ENCODE results near the gene ZNF566. TPM values are rescaled to one million over a fixed set of nuclear protein-coding genes. Genes with fewer than 3 reads are reported as not detected.

Gene ZNF566
- total and polyA plus RNA-seq, 2 donors from 2014 or later: 4.6 to 13.0 TPM

GRCh38 chr19:36488846-36489117 is 579 bp downstream of the ZNF566 start:
- peak in 1 of 5 donors; percentile 59 for DNase-seq
- FAIRE-seq: no peak
- Histone ChIP-seq H3K4me1 (ENCODE audit: control insufficient read depth in 2 of 3, insufficient read depth in 2 of 3, low read depth in 1 of 3, low read length in 3 of 3) (peaks cover 0 to 6% (median 0%) of the 10 kb centered on the region in 3 donors), H3K9me3 (ENCODE audit: control insufficient read depth in 2 of 3, insufficient read depth in 1 of 3, low read length in 3 of 3) (no peaks in the 10 kb centered on the region), H3K27ac (ENCODE audit: low read depth in 2 of 2, low read length in 2 of 2) (peak overlapping the region; percentile 98 to 99), H3K27me3 (ENCODE audit: control insufficient read depth, insufficient read depth, low read length) (no peaks in the 10 kb centered on the region), H3K9ac (ENCODE audit: low read length in 3 of 3) (peak overlapping the region; percentile 87 to 100 (median 99)), H3K36me3 (ENCODE audit: control insufficient read depth in 2 of 3, insufficient read depth in 3 of 3, low read length in 3 of 3) (no peaks in the 10 kb centered on the region), H3K4me3 (ENCODE audit: low read length in 3 of 3) (peak overlapping the region; percentile 76 to 100 (median 100))
- TF ChIP-seq, protein P1, sequence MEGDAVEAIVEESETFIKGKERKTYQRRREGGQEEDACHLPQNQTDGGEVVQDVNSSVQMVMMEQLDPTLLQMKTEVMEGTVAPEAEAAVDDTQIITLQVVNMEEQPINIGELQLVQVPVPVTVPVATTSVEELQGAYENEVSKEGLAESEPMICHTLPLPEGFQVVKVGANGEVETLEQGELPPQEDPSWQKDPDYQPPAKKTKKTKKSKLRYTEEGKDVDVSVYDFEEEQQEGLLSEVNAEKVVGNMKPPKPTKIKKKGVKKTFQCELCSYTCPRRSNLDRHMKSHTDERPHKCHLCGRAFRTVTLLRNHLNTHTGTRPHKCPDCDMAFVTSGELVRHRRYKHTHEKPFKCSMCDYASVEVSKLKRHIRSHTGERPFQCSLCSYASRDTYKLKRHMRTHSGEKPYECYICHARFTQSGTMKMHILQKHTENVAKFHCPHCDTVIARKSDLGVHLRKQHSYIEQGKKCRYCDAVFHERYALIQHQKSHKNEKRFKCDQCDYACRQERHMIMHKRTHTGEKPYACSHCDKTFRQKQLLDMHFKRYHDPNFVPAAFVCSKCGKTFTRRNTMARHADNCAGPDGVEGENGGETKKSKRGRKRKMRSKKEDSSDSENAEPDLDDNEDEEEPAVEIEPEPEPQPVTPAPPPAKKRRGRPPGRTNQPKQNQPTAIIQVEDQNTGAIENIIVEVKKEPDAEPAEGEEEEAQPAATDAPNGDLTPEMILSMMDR (IDR thresholded peaks at IDR 0.05; ENCODE audit: borderline replicate concordance, extremely low read depth, insufficient read depth): no peak
- intact Hi-C loops (cut with DNase I): no loop called here

GRCh38 chr19:36488118-36488845 is 1.1 kb downstream of the ZNF566 start:
- TF ChIP-seq, protein P1 (IDR thresholded peaks at IDR 0.05; ENCODE audit: borderline replicate concordance, extremely low read depth, insufficient read depth): no peak
- H3K27me3 ChIP-seq (ENCODE audit: control insufficient read depth, insufficient read depth, low read length): no peaks in the 10 kb centered on the region
- H3K27ac ChIP-seq (ENCODE audit: low read depth in 2 of 2, low read length in 2 of 2): no peak overlapping the region
- peak overlapping the region; percentile 87 to 100 (median 99) for H3K9ac ChIP-seq (ENCODE audit: low read length in 3 of 3)
- H3K36me3 ChIP-seq (ENCODE audit: control insufficient read depth in 2 of 3, insufficient read depth in 3 of 3, low read length in 3 of 3): no peaks in the 10 kb centered on the region
- peak overlapping the region; percentile 76 to 100 (median 100) for H3K4me3 ChIP-seq (ENCODE audit: low read length in 3 of 3)
- FAIRE-seq (no peak), DNase-seq (peak in 1 of 5 donors; percentile 3)
- peaks cover 0 to 6% (median 0%) of the 10 kb centered on the region in 3 donors for H3K4me1 ChIP-seq (ENCODE audit: control insufficient read depth in 2 of 3, insufficient read depth in 2 of 3, low read depth in 1 of 3, low read length in 3 of 3)
- intact Hi-C loops (cut with DNase I): no loop called here
- H3K9me3 ChIP-seq (ENCODE audit: control insufficient read depth in 2 of 3, insufficient read depth in 1 of 3, low read length in 3 of 3): no peaks in the 10 kb centered on the region

DNA sequence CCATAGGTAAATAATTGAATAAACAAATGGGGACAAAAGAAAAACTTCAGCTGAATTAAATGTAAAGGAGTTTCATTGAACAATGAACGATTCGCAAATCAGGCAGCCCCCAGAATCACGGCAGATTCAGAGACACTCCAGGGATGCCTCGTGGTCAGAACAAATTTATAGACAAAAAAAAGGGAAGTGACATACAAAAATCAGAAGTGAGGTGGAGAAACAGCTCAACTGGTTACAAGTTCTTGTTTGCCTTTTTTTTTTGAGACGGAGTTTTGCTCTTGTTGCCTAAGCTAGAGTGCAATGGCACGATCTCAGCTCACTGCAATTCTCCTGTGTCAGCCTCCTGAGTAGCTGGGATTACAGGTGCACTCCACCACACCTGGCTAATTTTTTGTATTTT is 5.7 kb downstream of the ZNF566 start:
- H3K27me3 ChIP-seq (ENCODE audit: control insufficient read depth, insufficient read depth, low read length): no peaks in the 10 kb centered on the region
- intact Hi-C loops (cut with DNase I): no loop called here
- no peaks in the 10 kb centered on the region for H3K9me3 ChIP-seq (ENCODE audit: control insufficient read depth in 2 of 3, insufficient read depth in 1 of 3, low read length in 3 of 3)
- no peaks in the 10 kb centered on the region for H3K36me3 ChIP-seq (ENCODE audit: control insufficient read depth in 2 of 3, insufficient read depth in 3 of 3, low read length in 3 of 3)
- H3K4me3 ChIP-seq (ENCODE audit: low read length in 3 of 3): no peak overlapping the region
- no peak for FAIRE-seq
- peaks cover 0 to under 1% (median 0%) of the 10 kb centered on the region in 3 donors for H3K4me1 ChIP-seq (ENCODE audit: control insufficient read depth in 2 of 3, insufficient read depth in 2 of 3, low read depth in 1 of 3, low read length in 3 of 3)
- no peak for DNase-seq
- TF ChIP-seq, protein P1 (IDR thresholded peaks at IDR 0.05; ENCODE audit: borderline replicate concordance, extremely low read depth, insufficient read depth): no peak
- no peak overlapping the region for H3K9ac ChIP-seq (ENCODE audit: low read length in 3 of 3)
- no peak overlapping the region for H3K27ac ChIP-seq (ENCODE audit: low read depth in 2 of 2, low read length in 2 of 2)
